Transverse colon (tissue), 4 donors: ENCODE data around the gene DENND2D.

Source experiments
- CTCF ChIP-seq, 5 experiments: fragments of 200-600 bp in 3 of 5; fragments of 450-650 bp in 2 of 5; sonication (generic) in 3 of 5; IDR thresholded peaks; 1 replicate in 2 of 5; 2 replicates in 3 of 5; pipeline ENCODE4 v1.5.1; 2016 to 2017; ENCODE audit warnings: antibody characterized with exemption in 5 of 5, inconsistent platforms in 3 of 5, mild to moderate bottlenecking in 2 of 5, moderate library complexity in 1 of 5
- EP300 ChIP-seq: sonication (generic); formaldehyde crosslinking; IDR thresholded peaks from one replicate; pipeline ENCODE4 v1.6.1; 2017; ENCODE audit warnings: antibody characterized with exemption, low read depth
- POLR2AphosphoS5 ChIP-seq, 3 donors: sonication (generic); formaldehyde crosslinking; IDR thresholded peaks; one replicate each; pipeline ENCODE4 v1.6.1; 2016; ENCODE audit warnings: antibody characterized with exemption in 3 of 3

DNA sequence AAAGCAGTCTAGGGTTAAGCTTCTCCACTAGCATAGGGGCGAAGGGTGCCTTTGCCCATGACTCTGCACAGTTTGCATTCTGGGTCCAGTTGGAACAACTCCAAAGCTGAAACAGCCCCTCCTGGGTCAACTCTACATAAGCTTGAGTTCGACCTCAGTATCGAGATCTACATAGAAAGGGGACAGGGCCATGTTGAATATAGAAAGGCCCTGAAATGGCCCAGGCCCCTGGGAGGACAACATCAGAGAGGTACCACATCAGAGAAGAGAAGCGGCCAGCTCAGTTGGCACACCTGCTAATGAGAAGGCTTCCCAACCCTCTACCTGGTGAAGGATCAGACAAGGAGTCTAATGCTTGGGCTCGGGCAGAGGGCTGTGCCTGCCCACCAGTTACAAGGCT lies 1.6 kb downstream of the DENND2D start:
- no peak for TF ChIP-seq EP300
- no peak for TF ChIP-seq POLR2AphosphoS5 (IDR thresholded peaks at IDR 0.05)
- no peak for TF ChIP-seq CTCF (IDR thresholded peaks at IDR 0.05)
